HG02610 (cell line): ENCODE results near the gene IQCF2.
"Not testable (repeated sequence)": the region's sequence is repeated elsewhere in the genome, so short reads cannot be mapped to it uniquely, and the experiment has no call there.

Source experiments
- ATAC-seq: cut with Tn5 transposase; IDR thresholded peaks from one replicate; pipeline ENCODE4 v1.9.1; 2021; ENCODE audit warnings: mild to moderate bottlenecking, moderate library complexity; ENCODE audit not compliant: unreplicated experiment

Gene IQCF2

DNA sequence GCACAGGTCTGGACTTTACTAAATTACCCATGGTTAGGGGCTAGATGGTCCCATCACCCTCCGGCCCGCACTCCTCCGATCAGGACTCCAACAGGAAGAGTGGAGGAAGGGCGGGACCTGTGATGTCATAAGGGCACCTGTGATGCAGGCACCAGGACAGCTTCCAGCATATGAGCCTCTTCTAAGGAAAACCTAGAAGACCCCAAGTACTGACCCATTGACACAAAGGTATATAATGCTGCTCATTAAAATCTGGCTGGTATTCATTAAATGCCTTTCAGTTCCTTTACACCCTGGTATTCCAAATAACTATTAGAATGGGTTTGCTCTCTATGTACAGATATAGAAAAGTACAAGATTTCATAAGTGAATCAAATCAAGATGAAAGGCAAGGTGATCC, 14.1 kb downstream of the IQCF2 start, which contains the start of gene IQCF5:
Gene IQCF5 (minus strand): TSS at position 101 of the 400 bp plus-strand sequence. CDS start 70 bp downstream, at position 31.
- no peak for ATAC-seq

DNA sequence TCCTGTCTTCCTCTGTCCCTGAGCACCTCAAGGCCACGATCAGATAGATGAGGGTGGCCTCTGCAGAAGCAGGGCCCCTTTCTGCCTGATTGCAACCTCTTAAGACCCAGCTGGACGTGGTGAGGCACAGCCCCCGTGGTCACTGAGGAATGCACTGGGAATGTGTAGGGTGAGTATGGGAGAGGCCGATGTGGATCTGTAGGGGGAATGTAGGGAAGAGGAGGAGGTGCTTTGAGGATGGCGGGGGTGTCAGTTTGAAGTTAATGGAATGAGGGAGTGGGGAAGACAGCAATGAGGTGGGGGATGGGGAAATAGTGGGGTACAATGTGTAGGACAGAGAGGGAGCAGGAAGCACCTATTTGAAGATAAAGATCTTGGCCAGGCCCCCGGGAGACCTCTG, 14.8 kb downstream of the IQCF2 start:
- no peak for ATAC-seq

DNA sequence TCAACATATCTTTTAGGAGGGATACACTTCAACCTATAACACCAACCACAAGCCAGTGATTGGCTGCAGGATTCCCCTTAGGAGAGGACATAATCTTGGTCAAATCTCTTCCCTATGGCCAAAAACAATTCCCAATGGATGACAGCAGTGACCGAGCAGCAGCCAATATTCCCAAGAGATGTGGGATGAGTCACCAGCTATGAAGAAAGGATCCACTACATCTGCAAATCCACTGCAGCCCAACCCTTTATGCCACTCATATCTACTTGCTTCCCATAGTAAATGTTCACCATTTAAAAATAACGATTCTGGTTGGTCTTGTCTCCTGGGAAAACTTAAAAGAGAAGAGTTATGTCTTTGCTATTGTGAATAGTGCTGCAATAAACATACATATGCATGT, 18.5 kb downstream of the IQCF2 start:
- ATAC-seq, result no peak

DNA sequence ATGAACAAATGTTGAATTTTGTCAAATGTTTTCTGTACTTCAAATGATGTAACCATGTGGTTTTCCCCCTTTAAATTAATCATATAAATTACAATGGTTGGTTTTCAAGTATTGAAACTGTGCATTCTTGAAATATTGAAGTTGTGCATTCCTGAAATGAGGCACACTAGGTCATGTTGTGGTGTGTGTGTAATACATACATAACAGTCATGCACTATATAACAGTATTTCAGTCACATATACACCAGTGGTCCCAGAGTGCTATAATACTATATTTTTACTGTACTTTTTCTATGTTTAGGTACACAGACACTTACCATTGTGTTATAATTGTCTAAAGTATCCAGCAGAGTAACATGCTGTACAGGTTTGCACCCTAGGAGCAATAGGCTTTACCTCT, 25.0 kb downstream of the IQCF2 start:
- no peak for ATAC-seq

DNA sequence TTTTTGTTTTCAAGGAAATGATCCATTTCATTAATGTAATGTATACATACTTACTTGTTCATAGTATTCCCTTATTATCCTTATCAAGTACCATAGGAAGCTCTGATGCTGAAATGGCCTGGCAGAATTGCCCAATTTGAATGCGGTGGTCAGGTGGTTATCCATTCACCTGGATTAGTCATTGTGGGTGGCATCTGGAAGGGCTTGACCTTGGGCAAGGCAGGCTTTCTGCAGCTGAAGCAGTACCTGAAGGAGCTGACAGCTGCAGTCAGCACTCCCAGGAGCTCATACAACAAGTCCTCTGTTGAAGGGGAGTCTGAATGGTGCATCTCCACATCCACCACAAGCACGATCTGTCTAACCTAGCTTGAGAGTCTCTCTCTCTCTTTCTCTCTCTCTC, 26.2 kb downstream of the IQCF2 start:
- no peak for ATAC-seq

DNA sequence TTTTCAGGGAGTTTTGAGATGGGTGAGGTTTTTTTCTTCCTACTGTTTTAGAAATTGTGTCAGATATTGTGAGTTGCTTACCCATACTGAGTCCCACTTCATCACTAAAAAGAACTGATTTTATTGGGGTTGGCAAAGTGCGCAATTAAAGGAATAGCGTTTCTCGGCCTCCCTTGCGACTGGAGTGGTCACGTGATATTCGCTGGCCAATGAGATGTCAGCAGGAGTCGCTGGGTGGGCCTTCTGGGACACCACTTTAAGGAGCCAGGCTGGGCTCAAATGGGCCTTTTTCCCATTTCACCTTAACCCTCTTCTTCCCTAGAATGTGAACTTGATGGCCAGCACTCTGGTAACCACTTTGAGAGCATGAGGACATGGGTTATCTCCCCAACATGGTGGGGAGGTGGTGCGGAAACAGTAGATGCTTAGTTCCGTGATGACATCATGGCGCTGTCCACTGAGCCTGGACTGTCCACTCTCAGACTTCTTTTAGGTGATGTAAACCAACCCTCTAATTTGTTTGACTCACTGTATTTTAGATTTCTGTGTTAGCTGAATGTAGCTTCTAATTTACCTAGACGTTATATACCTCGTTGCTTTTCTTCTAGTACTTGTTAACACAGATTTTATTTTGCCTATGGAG, 27.2 kb downstream of the IQCF2 start:
- ATAC-seq, result no peak

DNA sequence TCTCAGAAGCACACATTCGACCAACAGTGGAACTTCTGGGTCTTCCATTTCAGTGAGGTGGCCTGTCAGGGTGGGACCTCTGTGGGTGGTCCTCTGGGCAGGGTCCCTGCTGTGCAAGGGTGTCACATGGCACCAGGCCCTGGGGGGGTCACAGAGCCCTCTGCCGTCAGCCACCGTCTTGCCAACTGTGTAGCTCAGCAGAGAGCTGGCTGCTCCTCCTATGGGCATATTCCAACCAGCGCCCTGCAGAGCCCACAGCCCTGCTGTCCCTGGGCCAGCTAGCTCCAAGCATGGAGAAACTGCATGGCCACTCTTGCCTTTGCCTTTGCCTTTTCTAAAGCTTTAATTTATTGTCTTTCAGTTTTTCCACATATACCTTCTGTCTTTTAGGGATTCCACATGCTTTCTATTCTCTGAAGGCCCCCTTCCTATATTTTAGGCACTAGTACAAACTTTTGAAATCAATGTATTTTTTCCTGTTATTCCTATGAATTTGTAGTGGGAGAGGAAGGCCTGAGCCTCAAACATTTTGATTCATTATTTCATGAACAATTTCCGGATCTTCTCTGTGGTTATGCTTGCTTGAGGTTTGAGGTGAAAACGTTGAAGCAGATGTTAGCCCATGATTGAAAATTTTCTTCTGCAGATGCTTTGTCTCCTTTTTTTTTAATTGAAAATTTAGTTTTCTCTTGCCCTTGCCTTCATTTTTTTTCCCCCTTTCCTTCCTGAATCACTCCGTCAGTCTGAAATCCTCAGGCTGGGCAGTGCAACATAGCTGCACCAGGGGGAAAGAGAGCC, 30.0 kb downstream of the IQCF2 start:
- no peak for ATAC-seq

DNA sequence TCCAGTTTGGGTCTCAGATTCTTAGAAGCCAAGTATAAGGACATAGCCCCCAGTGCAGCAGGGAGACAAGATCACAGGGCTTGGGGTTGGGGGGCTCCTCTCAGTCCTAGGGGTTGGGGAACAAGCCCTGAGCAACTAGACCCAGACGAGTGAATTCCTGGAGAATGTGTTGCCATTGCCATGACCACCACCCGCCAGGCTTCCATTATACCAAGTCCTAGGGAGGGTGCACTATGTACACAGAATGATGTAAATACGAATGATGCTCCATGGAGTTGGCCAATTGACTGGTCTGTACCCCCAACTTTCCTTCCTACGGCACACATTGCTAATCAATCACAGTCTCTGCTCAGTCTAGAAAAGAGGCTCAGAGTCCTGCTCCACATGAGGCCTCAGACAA, 33.0 kb downstream of the IQCF2 start:
- ATAC-seq, result no peak

DNA sequence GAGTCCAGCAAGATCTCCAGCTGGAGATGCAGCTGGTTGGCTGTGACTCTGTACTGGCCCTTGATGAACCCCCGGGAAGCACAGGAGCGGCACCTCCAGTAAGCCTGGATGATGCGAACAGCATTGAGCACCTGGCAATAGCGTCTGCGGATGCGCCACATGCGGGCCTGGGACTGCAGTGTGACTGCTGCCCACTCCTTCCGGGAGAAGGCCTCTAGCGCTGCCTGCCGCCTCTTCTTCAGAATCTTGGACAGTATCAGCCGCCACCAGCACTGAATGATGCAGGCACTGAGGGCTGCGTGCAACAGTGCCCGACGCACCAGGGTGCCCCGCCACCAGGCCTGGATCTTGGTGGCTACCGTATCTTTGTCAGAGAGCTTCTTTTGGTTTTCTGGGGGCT, 33.5 kb downstream of the IQCF2 start:
- no peak for ATAC-seq

DNA sequence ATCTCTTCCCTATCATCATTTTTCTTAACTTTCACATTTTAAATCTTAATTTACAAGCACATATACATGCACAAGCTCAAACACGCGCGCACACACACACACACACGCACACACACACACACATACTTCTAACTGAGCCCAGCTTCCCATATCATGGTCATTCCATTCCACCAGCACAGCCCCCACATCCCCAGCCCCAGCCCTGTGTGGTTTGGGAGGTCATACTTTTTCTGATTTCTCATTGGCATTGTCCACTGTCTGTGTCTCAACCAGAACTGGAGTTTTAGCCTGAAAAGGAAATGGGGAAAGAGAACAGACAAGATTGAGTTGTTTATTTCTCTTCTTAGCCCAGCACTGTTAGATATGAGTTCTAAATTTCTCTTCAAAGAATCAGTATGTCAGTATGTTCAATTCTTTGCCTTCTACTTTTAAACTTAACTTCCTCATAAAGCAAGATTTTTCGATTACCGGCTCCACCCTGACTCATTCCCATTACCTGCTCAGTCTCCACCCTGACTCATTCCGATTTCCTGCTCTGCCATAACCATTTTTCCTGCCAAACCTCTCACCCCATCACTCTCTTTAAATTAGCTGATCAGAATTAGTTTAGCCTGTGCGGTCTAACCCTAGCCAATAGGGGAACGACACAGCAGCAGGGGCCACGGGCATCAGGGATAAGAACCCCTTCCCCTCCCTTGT, 35.3 kb downstream of the IQCF2 start:
- ATAC-seq, result no peak

DNA sequence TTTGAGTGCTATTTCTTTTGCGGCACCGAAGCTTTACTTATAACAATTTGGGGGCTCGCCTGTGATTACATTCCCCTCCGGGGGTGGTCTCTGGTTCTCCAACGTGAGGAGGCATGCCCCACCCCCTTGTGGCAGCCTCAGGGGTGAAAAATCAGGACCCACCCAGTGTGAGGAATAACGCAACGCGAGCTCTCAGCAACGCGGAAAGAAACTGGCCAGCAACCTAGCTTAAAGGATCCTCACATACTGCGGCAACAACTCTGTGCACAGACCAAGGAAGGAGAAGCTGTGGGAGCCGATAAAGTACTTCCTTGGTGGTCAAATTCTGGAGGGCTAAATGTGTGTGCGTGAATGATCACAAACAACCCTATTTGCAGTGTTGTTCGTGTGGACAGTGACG, 36.0 kb downstream of the IQCF2 start:
- no peak for ATAC-seq

DNA sequence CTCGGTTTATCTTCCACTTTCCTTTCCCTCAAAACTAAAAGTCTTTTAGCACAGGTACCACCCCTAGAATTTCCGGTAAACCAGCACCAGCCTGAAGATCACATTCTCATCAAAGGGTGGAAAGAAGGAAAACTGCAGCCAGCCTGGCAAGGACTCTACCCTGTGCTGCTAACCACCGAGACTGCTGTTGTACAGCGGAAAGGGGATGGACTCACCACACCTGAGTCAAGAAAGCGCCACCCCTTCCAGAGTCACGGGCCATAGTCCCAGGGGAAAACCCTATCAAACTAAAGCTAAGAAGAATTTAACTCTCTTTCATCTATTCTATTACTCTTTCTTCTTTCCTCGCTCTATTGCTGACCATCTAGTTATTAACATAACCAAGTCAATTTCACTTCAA, 38.6 kb downstream of the IQCF2 start:
- ATAC-seq, result not testable (repeated sequence)

DNA sequence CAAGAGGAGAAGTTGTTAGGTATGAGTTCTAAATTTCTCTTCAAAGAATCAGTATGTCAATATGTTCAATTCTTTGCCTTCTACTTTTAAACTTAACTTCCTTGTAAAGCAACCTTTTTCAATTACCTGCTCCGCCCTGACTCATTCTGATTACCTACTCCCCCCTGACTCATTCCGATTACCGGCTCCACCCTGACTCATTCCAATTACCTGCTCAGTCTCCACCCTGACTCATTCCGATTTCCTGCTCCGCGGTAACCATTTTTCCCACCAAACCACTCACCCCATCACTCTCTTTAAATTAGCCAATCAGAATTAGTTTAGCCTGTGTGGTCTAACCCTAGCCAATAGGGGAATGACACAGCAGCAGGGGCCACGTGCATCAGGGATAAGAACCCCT, 40.9 kb downstream of the IQCF2 start:
- ATAC-seq, result not testable (repeated sequence)

DNA sequence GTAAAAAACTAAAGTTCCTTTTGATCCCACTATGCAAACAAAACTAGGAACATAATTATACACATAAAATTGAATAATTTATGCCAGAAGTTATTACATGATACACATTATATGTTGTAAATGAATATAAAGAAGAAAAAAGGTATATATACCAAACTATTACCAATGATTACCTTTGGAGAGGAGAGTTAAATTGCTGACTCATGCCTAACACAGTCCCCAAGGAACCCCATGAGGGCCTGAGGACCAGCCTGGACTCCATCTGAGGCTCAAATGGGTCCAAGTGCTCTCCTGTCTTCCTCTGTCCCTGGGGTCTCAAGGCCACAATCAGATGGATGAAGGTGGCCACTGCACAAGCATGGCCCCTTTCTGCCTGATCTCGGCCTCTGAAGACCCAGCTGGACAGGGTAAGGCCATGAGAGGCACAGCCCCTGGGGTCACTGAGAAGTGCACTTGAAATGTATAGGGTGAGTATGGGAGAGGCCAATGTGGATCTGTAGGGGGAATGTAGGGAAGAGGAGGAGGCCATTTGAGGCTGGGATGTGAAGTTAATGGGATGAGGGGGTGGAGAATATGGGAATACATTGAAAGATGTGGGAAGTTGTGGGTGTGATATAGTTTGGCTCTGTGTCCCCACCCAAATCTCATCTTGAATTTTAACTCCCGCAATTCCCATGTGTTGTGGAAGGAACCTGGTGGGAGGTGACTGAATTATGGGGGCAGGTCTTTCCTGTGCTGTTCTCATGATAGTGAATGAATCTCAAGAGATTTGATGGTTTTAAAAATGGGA, 42.8 kb downstream of the IQCF2 start:
- no peak for ATAC-seq

DNA sequence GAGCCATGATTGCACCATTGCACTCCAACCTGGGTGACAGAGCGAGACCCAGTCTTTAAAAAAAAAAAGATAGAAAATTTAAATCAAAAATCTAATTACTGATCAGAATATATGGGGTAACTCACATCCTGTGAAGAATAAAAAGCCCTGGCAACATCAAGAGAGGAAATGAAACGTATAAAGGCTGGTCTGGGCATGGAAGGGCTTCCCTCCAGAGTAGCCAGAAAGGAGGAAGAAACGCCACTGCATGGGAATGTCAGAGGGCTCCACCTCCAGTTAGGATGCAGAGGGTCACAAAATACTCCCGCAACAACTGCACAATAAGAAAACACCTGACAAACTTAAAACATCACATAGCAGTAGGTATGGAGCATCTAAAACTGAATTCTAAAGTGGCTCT, 46.6 kb downstream of the IQCF2 start:
- no peak for ATAC-seq
